Cerebellar nuclear complex (tissue), 1 donor: ENCODE measurements around the gene ANKRD53.

Experiments used
- DNase-seq, 2 experiments: peaks; one replicate each; lab custom pipeline; 2025; lab: John Stamatoyannopoulos, UW

Gene ANKRD53

GRCh38 chr2:70944111-70944690, 34.2 kb upstream of the ANKRD53 start:
- no peak for DNase-seq

- no peak for DNase-seq
Observed at GRCh38 chr2:70946832-70947442, 31.5 kb upstream of the ANKRD53 start.

DNA sequence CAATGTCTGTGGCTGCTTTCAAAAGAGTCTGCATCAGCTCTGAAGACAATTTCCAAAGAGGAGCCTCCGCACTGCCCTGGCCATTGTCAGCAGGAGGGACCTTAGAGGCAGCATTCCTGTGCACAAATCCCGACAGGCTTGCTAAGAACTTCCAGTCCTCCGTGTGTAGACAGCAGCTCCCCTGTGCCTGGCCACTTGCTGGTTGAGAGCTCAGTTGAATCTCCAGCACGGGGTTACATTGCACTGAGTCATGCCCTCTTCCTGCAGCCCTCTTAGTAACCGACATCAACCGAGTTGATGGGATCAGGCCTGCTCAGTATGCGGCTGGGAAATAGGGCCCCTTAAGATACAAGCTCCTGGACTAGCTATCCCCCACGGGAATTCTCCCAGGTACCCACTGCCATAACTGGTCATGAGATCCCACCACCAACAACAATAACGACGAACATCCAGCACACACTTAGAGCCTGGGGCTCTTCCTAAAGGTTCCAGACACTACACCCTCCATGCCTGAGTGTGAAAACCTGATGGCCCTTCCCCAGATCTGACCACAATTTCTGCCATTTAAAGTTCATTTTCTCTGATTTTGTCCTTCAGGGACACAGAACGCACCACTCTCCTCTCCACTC, 30.8 kb upstream of the ANKRD53 start:
- DNase-seq: no peak

GRCh38 chr2:70948337-70949003, 30.0 kb upstream of the ANKRD53 start:
- peak in 1 of 2 experiments; percentile 23 for DNase-seq

GRCh38 chr2:70949086-70949485, 29.3 kb upstream of the ANKRD53 start:
- DNase-seq: no peak

DNA sequence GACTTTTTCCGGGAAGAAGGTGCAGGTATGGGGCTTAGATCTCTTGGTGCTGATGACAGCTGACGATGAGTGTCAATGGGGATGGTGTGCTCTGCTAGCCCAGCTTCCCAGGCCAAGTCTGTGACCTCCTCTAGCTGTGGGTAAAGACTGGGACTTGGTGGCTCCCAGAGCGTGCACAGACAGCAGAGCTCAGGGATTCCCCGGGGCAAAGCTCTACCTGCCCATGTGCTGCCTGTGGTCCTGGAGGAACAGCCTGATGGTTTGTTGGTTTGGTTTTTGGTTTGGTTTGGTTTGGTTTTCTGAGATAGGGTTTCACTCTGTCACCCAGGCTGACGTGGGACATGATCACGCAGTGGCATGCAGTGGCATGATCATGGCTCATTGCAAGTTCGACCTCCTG, 23.5 kb upstream of the ANKRD53 start:
- no peak for DNase-seq

DNA sequence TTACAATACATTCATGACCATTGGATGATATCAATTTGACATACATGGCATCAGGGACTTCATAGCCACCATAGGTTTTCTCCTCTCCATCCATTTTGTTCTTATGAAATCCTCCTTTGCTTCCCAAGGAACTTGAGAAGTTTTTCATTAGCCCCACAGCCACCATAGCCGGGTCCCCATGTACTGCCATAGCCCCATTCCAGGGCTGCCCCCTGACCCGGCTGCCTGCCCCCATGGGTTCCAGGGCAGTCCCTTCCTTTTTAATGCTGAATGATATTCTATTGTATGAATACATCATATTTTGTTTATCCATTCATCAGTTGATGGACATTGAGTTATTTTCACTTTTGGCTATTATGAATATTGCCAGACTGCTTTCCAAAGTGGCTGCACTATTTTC, 22.3 kb upstream of the ANKRD53 start:
- no peak for DNase-seq

- no peak for DNase-seq
Observed at GRCh38 chr2:70957798-70958197, 20.6 kb upstream of the ANKRD53 start.

DNA sequence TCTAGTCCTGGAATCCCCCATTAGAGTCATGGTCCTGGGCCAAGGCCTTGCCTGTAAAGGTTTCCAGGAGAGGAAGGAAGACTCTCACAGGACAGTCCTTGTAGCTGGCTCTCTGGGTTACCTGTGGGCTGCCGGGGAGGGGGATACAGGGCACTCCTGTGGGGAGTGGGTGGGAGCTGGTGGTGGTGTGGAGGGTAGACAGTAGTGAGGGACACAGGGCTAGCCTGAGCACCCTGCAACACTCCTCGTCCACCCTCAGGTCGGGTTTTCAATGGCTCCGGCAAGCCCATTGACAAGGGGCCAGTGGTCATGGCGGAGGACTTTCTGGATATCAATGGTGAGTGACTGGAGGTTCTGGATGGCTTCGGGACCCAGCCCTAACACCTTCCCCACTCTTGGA, 19.7 kb upstream of the ANKRD53 start:
- no peak for DNase-seq

- DNase-seq: no peak
Observed at GRCh38 chr2:70959271-70959761, 19.1 kb upstream of the ANKRD53 start.

- DNase-seq: no peak
Observed at GRCh38 chr2:70959851-70960832, 18.3 kb upstream of the ANKRD53 start.

DNA sequence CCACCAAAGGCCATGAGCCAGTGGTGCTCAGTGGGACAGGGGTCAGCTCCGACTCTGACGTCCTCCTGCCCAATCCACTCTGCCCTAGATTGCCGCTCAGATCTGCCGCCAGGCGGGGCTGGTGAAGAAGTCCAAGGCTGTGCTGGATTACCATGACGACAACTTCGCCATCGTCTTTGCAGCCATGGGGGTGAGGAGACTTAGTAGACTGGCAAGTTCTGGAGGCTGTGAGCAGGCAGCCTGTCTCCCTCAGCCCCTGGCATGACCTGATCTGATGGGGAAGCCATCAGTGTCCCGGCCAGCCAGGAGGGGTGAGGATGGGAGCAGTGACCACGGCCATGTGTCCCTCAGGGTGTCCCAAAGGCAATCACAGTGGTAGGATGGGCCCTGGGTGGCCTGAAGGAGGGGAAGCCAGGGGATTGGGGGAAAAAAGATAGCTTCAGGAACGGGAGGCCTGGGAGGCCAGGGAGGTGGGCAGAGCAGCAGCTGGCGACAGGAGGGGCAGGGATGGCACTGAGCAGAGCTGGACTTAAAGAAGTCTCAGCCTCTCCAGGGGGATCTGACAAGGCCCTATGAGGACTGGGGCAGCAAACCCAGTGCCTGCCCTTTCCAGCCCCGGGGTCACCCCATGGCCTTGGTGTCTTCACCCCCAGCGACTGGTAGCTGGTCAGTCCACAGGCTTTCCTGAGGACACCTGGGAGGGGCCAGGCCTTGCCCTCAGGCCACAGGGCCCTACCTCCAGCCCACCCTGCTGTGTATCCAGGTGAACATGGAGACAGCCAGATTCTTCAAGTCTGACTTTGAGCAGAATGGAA, 17.4 kb upstream of the ANKRD53 start:
- no peak for DNase-seq

- DNase-seq: no peak
Observed at GRCh38 chr2:70961648-70961994, 16.8 kb upstream of the ANKRD53 start.

DNA sequence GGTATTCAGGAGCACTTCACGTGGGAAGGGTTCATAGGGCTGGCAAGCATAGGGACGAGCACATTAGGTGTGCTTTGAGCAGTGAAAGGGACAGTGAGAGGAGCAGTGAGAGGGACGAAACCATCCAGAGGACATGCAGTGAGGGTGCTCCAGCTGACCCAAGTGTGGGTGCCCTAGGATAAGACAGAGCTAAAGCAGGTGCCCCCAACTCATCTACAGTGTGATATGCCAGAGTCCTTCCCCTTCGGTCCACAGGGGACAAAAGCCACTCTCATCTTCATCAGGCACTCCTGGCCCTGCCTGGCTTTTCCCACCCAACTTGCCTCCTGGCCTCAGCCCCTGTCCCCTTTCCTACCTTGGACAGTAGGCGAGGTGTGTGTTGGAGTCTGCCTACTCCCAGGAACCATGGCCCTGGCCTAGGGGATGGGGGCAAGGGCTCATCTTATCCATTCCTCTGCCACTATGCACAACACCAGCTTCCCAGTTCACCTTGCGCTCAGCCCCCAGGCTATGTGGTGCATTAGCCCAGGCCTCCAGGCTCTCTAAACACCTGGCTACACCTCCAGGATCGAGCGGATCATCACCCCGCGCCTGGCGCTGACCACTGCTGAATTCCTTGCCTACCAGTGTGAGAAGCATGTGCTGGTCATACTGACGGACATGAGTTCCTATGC, 16.1 kb upstream of the ANKRD53 start:
- DNase-seq: no peak

DNA sequence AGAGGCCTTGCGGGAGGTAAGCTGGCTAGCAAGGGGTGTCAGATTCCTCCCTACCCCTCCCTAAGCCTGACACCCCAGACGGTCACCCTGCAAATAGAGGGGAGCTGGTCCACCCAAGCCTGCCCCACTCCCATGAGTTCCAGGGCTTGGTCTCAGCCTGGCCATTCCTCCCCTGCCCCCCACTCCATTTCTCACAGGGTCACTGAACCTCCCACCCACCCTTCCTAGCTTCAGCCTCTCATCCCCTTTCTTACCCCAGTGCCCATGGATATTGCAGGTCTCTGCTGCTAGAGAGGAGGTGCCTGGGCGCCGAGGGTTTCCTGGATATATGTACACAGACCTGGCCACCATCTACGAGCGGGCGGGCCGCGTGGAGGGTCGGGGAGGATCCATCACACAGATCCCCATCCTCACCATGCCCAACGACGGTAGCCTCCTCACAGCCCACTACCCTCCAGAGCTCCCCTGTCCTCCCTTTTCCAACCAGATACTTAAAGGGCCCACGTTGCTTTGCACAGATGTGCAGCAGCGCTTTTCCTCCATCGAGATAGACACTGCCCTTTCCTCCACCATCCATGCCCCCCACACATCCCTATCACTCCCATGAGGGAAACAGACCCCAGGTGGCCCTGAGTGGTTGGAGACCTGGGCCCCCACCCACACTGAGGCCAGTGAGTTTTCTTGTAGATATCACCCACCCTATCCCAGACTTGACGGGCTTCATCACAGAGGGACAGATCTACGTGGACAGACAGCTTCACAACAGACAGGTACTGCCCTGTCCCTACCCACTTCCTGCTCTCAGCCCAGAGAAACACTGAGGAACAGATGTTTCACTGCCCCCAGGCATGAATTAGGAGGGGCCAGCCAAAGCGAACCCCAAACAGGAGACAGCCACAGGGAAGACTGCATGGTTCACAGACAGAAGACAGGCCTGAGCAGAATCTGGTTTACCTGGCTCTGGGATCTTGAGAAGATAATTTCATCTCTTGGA, 15.2 kb upstream of the ANKRD53 start:
- no peak for DNase-seq

DNA sequence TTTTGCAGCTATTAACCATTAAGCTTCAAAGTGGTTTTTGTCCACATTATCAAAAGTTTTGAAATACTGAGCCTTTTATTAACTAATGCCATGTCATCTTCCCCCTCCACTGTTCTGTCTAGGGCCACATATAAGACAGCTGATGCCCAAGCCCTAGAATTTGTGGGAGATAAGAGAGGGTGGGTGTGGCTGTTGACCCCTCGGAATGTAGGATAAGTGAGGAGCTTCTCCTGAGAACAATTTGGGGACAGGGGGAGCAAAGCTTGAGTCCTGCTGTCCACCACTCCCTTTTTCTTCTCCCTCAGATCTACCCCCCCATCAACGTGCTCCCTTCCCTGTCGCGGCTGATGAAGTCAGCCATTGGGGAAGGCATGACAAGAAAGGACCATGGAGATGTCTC, 14.3 kb upstream of the ANKRD53 start:
- no peak for DNase-seq

- DNase-seq: no peak
Observed at GRCh38 chr2:70964596-70965386, 13.6 kb upstream of the ANKRD53 start.

DNA sequence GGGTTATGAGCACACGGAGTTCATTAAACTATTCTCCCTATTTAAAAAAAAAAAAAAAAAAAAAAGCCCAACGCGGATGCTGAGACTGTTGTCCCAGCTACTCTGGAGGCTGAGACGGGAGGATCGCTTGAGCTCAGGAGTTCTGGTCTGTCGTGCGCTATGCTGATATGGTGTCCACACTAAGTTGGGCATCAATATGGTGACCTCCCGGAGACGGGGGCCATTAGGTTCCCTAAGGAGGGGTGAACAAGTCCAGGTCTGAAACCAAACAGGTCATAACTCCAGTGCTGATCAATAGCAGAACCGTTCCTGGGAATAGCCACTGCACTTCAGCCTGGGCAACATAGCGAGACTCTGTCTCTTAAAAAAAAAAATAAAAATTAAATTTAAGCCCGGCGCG, 12.9 kb upstream of the ANKRD53 start:
- no peak for DNase-seq
